Stimulated activated CD8-positive, alpha-beta memory T cell treated with anti-CD3 and anti-CD28 coated beads, Interleukin-4, amount 100 ng/mL, for 24 hours (primary cell): ENCODE data around the gene ARID4B.
"Not testable (repeated sequence)": the region's sequence is repeated elsewhere in the genome, so short reads cannot be mapped to it uniquely, and the experiment has no call there.

Experiments used
- DNase-seq: peaks from one replicate; pipeline ENCODE4 v3.0.0-alpha.2; 2020; ENCODE audit warnings: low read depth

The ARID4B gene

GRCh38 chr1:235328271-235329138, 526 bp upstream of the ARID4B start, which contains the start of gene GGPS1:
TSS of gene GGPS1 (plus strand) at chr1:235328570. CDS start at chr1:235335265, 6,695 bp downstream.
- peak; percentile 99 for DNase-seq

GRCh38 chr1:235326719-235327558, 1.0 kb downstream of the ARID4B start:
- DNase-seq = peak; percentile 40

GRCh38 chr1:235325854-235326253, 2.1 kb downstream of the ARID4B start:
- no peak for DNase-seq

GRCh38 chr1:235325139-235325538, 2.8 kb downstream of the ARID4B start:
- DNase-seq = no peak

DNA sequence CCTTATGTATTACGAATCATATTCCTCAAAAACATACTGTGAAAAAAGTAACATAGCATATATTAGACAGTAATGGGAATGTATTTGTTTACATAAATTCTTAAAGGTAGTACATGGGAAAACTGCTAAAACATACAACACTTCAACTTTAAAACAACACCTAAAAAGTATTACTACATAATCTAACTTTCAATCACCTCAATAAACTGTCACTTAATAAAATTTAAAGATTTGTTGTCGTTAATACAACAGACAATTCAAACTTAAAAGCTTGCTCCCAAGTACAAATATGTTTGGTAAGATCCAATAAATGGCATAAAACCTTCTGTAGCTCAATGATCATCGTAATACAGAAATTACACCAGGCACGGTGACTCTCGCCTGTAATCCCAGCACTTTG, 3.7 kb downstream of the ARID4B start:
- no peak for DNase-seq

GRCh38 chr1:235320521-235321179, 7.3 kb downstream of the ARID4B start:
- no peak for DNase-seq

- no peak for DNase-seq
Observed at GRCh38 chr1:235319255-235319654, 8.7 kb downstream of the ARID4B start.

DNA sequence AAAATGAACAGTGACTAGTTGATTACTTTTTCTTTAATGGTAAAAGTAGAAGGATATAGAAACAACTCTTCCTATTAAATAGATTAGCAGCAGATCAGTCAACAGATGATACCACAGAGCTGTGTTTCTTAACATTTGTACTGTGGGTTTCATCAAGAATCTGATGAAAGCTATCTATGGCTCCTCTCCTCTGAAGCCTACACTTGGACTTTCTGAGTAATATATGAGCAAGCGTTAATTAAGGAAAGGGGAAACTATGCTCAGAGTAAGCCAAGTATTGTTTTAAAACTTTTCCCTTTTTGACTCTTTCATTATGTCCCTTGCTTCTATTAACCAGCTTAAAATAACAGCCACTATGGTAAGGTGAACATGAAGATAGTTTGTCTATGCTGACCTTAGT, 10.8 kb downstream of the ARID4B start:
- DNase-seq = no peak

- DNase-seq = no peak
Observed at GRCh38 chr1:235315735-235316134, 12.2 kb downstream of the ARID4B start.

- no peak for DNase-seq
Observed at GRCh38 chr1:235315173-235315572, 12.8 kb downstream of the ARID4B start.

GRCh38 chr1:235313931-235314678, 13.9 kb downstream of the ARID4B start:
- DNase-seq = no peak

DNA sequence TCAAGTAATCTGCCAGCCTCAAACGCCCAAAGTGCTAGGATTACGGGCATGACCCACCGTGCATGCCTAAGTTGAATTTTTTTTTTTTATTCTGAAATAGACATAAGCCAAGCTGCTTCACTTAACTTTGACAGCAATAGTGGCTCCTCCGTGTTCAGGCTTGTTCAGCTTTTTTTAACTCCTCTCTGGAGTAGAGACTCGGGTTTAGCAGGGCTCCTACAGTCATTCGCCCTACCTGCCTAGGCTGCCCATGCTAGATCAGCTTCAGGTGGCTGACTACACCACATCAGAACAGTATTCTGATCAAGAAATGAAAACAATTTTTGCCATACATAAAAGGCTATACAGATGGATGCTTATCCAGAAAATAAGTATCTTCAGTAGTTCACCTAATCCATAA, 14.7 kb downstream of the ARID4B start:
- no peak for DNase-seq

DNA sequence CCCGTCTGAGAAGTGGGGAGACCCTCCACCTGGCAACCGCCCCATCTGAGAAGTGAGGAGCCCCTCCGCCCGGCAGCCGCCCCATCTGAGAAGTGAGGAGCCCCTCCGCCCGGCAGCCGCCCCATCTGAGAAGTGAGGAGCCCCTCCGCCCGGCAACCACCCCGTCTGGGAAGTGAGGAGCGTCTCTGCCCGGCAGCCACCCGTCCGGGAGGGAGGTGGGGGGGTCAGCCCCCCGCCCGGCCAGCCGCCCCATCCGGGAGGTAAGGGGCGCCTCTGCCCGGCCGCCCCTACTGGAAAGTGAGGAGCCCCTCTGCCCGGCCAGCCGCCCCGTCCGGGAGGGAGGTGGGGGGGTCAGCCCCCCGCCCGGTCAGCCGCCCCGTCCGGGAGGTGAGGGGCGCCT, 18.8 kb downstream of the ARID4B start:
- DNase-seq = not testable (repeated sequence)

DNA sequence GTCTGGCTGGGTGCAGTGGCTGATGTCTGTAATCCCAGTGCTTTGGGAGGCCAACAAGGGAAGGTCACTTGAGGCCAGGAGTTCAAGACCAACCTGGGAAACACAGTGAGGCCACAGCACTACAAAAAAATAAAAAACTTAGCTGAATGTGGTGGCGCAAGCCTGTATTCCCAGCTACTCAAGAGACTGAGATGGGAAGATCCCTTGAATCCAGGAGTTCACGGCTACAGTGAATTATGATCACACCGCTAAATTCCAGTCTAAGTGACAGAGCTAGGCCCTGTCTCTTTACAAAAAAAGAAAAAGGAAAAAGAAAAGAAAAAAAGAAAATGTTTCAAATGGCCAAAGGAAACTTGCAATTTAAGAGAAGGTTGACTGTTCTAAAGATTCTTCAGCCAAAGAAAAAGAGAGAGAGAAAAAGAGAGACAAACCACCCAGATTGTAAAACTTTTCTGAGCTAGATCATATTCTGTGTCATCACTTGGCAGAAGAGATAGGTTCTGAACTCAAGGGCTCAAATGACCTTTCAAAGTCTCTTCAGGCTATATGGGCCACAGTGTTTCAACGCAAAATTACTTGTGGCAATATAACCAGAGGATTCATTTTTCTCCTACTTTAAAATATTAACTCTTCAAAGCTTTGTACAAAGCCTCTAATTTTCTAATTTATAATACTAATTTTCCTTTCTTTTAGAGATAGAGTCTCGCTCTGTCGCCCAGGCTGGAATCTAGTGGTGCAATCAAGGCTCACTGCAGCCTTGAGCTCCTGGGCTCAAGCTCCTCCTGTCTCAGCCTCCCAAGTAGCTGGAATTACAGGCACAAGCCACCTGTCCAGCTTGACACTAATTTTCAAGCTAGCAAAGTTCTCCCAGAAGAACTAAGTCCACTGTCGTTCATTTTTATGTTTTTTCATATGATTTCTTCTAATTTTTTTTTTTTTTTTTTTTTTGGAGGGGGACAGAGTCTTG, 20.5 kb downstream of the ARID4B start:
- DNase-seq = no peak

DNA sequence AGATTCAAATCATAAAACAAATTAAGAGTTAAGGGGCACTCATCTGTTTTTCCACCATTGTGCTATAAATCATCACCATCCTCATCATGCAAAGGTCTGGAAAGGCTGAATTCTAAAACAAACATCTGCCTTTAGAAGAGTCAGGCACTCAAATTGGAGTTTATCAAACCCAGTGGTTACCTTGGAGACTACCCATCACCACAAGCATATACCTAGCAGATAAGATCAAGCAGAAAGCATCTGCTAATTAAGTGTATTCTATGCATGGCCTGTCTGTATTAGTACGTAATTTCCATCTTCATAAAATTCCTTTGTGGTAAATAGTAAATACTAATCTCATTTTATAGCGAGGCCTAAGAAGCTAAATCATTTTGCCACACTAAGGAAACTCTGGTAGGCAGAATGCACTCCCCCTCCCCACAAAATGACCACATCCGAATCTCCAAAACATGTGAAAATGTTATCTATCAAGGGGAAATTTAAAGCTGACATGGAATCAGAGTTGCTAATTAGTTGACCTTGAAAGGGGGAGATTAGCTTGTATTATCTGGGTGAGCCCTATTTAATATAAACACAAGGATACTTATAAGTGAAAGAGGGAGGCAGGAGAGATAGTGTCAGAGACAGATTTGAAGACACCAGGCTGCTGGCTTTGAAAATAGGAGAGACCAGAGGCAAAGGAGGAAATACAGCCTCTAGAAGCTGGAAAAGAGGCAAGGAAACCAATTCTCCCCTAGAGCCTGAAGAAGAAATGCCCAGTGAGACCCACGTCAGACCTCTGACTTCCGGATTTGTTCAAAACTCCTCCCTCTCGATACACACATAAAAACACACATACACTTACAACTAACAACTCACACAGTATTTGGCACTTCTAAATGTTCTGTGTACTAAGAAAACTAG, 23.2 kb downstream of the ARID4B start:
- no peak for DNase-seq

GRCh38 chr1:235302143-235302542, 25.8 kb downstream of the ARID4B start:
- no peak for DNase-seq

GRCh38 chr1:235299169-235299858, 28.7 kb downstream of the ARID4B start:
- no peak for DNase-seq

DNA sequence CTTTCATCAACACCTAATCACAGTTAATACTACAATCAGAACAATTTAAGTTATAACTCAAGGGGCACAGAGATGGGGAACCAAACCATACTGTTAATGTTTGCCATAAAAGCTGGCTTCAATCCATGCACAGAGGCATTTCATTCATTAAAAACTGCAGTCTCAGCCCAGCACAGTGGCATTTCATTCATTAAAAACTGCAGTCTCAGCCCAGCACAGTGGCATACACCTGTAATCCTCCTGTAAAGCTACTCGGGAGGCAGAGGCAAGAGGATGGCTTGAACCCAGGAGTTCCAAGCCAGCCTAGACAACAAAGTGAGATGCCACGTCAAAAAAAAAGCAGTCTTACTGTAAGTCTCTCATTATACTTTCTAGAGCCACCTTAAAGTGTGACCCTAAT, 29.2 kb downstream of the ARID4B start:
- no peak for DNase-seq

DNA sequence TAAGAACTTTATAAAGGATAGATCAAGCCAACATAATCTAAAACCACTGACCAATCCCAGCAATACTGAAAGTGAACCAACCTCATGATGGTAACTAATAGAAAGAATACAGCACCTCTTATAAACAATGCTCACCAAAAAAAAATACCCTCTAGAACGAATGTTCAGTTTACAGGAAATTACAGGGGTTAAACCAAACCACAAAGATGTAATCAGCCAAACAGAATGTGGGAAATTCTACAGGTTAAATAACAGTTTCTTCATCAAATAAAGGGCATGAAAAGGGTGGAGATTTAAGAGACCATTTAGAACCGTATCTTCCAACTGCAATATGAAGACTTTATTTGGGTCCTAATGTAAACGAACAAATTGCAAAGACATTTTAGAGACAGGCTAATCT, 30.4 kb downstream of the ARID4B start:
- no peak for DNase-seq
